Measurements from ENCODE around the gene KHDRBS2.

GRCh38 chr6:62328607-62329006, 42.6 kb upstream of the KHDRBS2 start:
- no peak for TF ChIP-seq CTCF (IDR thresholded peaks at IDR 0.05)
- TF ChIP-seq POLR2A (IDR thresholded peaks at IDR 0.05), result no peak
- TF ChIP-seq POLR2AphosphoS5 (IDR thresholded peaks at IDR 0.05), result no peak

All from breast epithelium (tissue), 3 donors.